Measurements from ENCODE around the gene PHEX.

- TF ChIP-seq TCF4 (CRISPR knock-in tag; IDR thresholded peaks at IDR 0.05; ENCODE audit: borderline replicate concordance): no peak
- TF ChIP-seq ARNTL (CRISPR knock-in tag; IDR thresholded peaks at IDR 0.05; ENCODE audit: borderline replicate concordance, low read depth): no peak
- no peak for TF ChIP-seq PPARA (CRISPR knock-in tag; IDR thresholded peaks at IDR 0.05; ENCODE audit: borderline replicate concordance)
- no peak for TF ChIP-seq ZFP30 (CRISPR knock-in tag; IDR thresholded peaks at IDR 0.05)
- no peak for TF ChIP-seq TOX (CRISPR knock-in tag; IDR thresholded peaks at IDR 0.05; ENCODE audit: borderline replicate concordance)
- TF ChIP-seq PATZ1 (CRISPR knock-in tag; IDR thresholded peaks at IDR 0.05; ENCODE audit: borderline replicate concordance): no peak
- TF ChIP-seq ZNF70 (CRISPR knock-in tag; IDR thresholded peaks at IDR 0.05): no peak
- TF ChIP-seq OSR1 (CRISPR knock-in tag; IDR thresholded peaks at IDR 0.05): no peak
- no peak for TF ChIP-seq RARB (CRISPR knock-in tag; IDR thresholded peaks at IDR 0.05)
- no peak for TF ChIP-seq POU6F1 (CRISPR knock-in tag; IDR thresholded peaks at IDR 0.05; ENCODE audit: borderline replicate concordance, low read depth)
- TF ChIP-seq BACH2 (CRISPR knock-in tag; IDR thresholded peaks at IDR 0.05; ENCODE audit: borderline replicate concordance): no peak
- TF ChIP-seq ZFP3 (CRISPR knock-in tag; IDR thresholded peaks at IDR 0.05): no peak
- no peak for TF ChIP-seq CREB5 (CRISPR knock-in tag; IDR thresholded peaks at IDR 0.05; ENCODE audit: low read depth)
These were observed 77.3 kb downstream of the PHEX start for GRCh38 chrX:22109442-22109841.
